Inferior parietal cortex (tissue), 1 donor: ENCODE results near the gene S100A7A.
A peak's percentile ranks its signal among the peaks of the same experiment; 100 is the strongest.
"Not testable (repeated sequence)": the region's sequence is repeated elsewhere in the genome, so short reads cannot be mapped to it uniquely, and the experiment has no call there.

Experiments used
- DNase-seq: peaks from one replicate; pipeline ENCODE4 v3.0.0-alpha.2; 2016; ENCODE audit errors: extremely low spot score

S100A7A gene

GRCh38 chr1:153422450-153423068 lies 6.2 kb downstream of the S100A7A start:
- DNase-seq: peak; percentile 49

- DNase-seq: no peak
Observed at GRCh38 chr1:153426809-153427208, 10.5 kb downstream of the S100A7A start.

GRCh38 chr1:153428073-153428638 lies 11.8 kb downstream of the S100A7A start:
- no peak for DNase-seq

GRCh38 chr1:153428791-153429190 lies 12.5 kb downstream of the S100A7A start:
- no peak for DNase-seq

- DNase-seq: no peak
Observed at GRCh38 chr1:153429266-153430165, 13.2 kb downstream of the S100A7A start.

GRCh38 chr1:153430166-153430553 lies 13.8 kb downstream of the S100A7A start:
- DNase-seq: no peak

- no peak for DNase-seq
Observed at GRCh38 chr1:153430561-153430960, 14.2 kb downstream of the S100A7A start.

GRCh38 chr1:153431002-153431401 lies 14.7 kb downstream of the S100A7A start:
- DNase-seq: no peak

GRCh38 chr1:153431427-153431826 lies 15.1 kb downstream of the S100A7A start:
- DNase-seq: no peak

GRCh38 chr1:153431928-153432327 lies 15.6 kb downstream of the S100A7A start:
- no peak for DNase-seq

- peak; percentile 8 for DNase-seq
Observed at GRCh38 chr1:153432874-153433681, 16.8 kb downstream of the S100A7A start.

- no peak for DNase-seq
Observed at GRCh38 chr1:153434746-153435455, 18.6 kb downstream of the S100A7A start.

- no peak for DNase-seq
Observed at GRCh38 chr1:153437236-153437635, 20.9 kb downstream of the S100A7A start.

- no peak for DNase-seq
Observed at GRCh38 chr1:153438599-153438998, 22.3 kb downstream of the S100A7A start.

- DNase-seq: no peak
Observed at GRCh38 chr1:153439273-153439672, 23.0 kb downstream of the S100A7A start.

GRCh38 chr1:153441238-153441755 lies 25.0 kb downstream of the S100A7A start:
- no peak for DNase-seq

GRCh38 chr1:153443486-153443885 lies 27.2 kb downstream of the S100A7A start:
- no peak for DNase-seq

GRCh38 chr1:153444078-153444477 lies 27.8 kb downstream of the S100A7A start:
- DNase-seq: no peak

GRCh38 chr1:153447498-153448170 lies 31.3 kb downstream of the S100A7A start:
- DNase-seq: no peak

GRCh38 chr1:153448851-153449250 lies 32.5 kb downstream of the S100A7A start:
- DNase-seq: not testable (repeated sequence)
